ENCODE results near the gene FBXW5. TPM values are rescaled to one million over a fixed set of nuclear protein-coding genes. Genes with fewer than 3 reads are reported as not detected.

FBXW5 gene
- total and polyA plus RNA-seq, 10 of the 15 experiments (the other 5 are each of a cell fraction or from before 2014, with no cell fraction given), result 0.21 to 97.3 (median 44.5) TPM

GRCh38 chr9:136962701-136963248, 18.2 kb upstream of the FBXW5 start (continued):
- TF ChIP-seq ATF3 (IDR thresholded peaks at IDR 0.05; ENCODE audit: borderline replicate concordance, extremely low read depth, low read depth, low read length), result no peak

- ChIA-PET RAD21 (ENCODE audit: unreplicated experiment) (no interaction called here), POLR2A (no interaction called here), SMC1A (ENCODE audit: uncharacterized antibody, unreplicated experiment) (no interaction called here), CTCF (interaction anchor here (1.4 kb wide), 1 partner anchor 17 kb away, joined by 3 read pairs; the partner anchor contains the start of genes C8G and FBXW5)
- DNase-seq (ENCODE audit: low read depth, low spot score), result no peak
- 50% methylated on average over 9 of the region's 9 CpGs for WGBS (ENCODE audit: insufficient coverage, insufficient replicate concordance, low lambda C conversion rate, missing lambda C conversion rate)
- no peaks in the 10 kb centered on the region for H3K79me2 ChIP-seq (ENCODE audit: control insufficient read depth, insufficient read depth, low read length)
- no TSS peak for BruUV-seq (replicated peaks)
- no peaks in the 10 kb centered on the region for H3K27me3 ChIP-seq (replicated peaks in 1 of 2; ENCODE audit: control insufficient read depth in 2 of 2, insufficient read depth in 2 of 2, low read length in 1 of 2)
- no peak overlapping the region for H3K27ac ChIP-seq (ENCODE audit: control insufficient read depth, insufficient read depth)
- no peaks in the 10 kb centered on the region; the same call in 1 of the 2 replicates for H4K20me1 ChIP-seq (ENCODE audit: control insufficient read depth, insufficient read depth)
- no peak for FAIRE-seq
- peaks cover 7% of the 10 kb centered on the region for H3K4me1 ChIP-seq (ENCODE audit: control insufficient read depth, insufficient read depth, low read length)
- intact Hi-C loops (cut with micrococcal nuclease; ENCODE audit: unreplicated experiment), result no loop called here
- no peak overlapping the region for H3K4me2 ChIP-seq (ENCODE audit: control insufficient read depth, insufficient read depth)
- in situ Hi-C loops (cut with MboI), result no loop called here
- H3K9ac ChIP-seq (ENCODE audit: control insufficient read depth, insufficient read depth, low read length), result no peak overlapping the region
- H2AFZ ChIP-seq (ENCODE audit: control insufficient read depth, low read depth, low read length), result no peak overlapping the region
- H3K36me3 ChIP-seq (ENCODE audit: control insufficient read depth in 2 of 2, insufficient read depth in 2 of 2, low read length in 1 of 2), result no peaks in the 10 kb centered on the region
- TF ChIP-seq PRDM15 (CRISPR knock-in tag; IDR thresholded peaks at IDR 0.05), result no peak
- no peaks in the 10 kb centered on the region for H3K9me3 ChIP-seq (replicated peaks; ENCODE audit: control insufficient read depth, insufficient read depth, low read length)
- no peak overlapping the region for H3K4me3 ChIP-seq
- ATAC-seq, result no peak
These were observed 17.6 kb upstream of the FBXW5 start for GRCh38 chr9:136962163-136962562.
